ENCODE results near the gene BACH2. TPM values are rescaled to one million over a fixed set of nuclear protein-coding genes. Genes with fewer than 3 reads are reported as not detected.

The BACH2 gene
- polyA plus RNA-seq, 1 donor (not counting 4 experiments of a cell fraction or from before 2014, with no cell fraction given), result 0.50 TPM

GRCh38 chr6:90263633-90264032, 33.0 kb downstream of the BACH2 start:
- H4K20me1 ChIP-seq (ENCODE audit: control insufficient read depth, extremely low read depth, insufficient read depth, low read length), result no peaks in the 10 kb centered on the region
- H3K4me2 ChIP-seq (ENCODE audit: control insufficient read depth, extremely low read depth, insufficient read depth, low read depth, low read length), result no peak overlapping the region
- dilution Hi-C loops (cut with MboI; ENCODE audit: extremely low pct_ligation_motif_present, low sequenced_read_pairs), result no loop called here
- H3K9me3 ChIP-seq (ENCODE audit: control insufficient read depth, low read depth, low read length), result no peaks in the 10 kb centered on the region
- no peak for FAIRE-seq
- no peak overlapping the region for H3K4me3 ChIP-seq (ENCODE audit: control insufficient read depth in 2 of 3, extremely low read depth in 1 of 3, insufficient read depth in 2 of 3, low read depth in 1 of 3, low read length in 3 of 3)
- no peak for TF ChIP-seq CTCF (optimal IDR thresholded peaks at IDR 0.05 in 1 of 3, IDR thresholded peaks at IDR 0.05 in 1 of 3, conservative IDR thresholded peaks at IDR 0.05 in 1 of 3; ENCODE audit: extremely low read depth in 1 of 3, insufficient read depth in 2 of 3, low read length in 3 of 3)
- no peak for TF ChIP-seq EZH2 (IDR thresholded peaks at IDR 0.05; ENCODE audit: low read length)
- no peaks in the 10 kb centered on the region for H3K9me1 ChIP-seq (ENCODE audit: control insufficient read depth, extremely low read depth, insufficient read depth, low read length)
- H3K27me3 ChIP-seq (ENCODE audit: control insufficient read depth, extremely low read depth, insufficient read depth, low read length), result no peaks in the 10 kb centered on the region
- H2AFZ ChIP-seq (ENCODE audit: control insufficient read depth, low read length), result no peak overlapping the region
- DNase-seq (ENCODE audit: low read depth, low spot score), result no peak
- no peaks in the 10 kb centered on the region for H3K79me2 ChIP-seq (ENCODE audit: control insufficient read depth, insufficient read depth, low read length)
- H3K4me1 ChIP-seq (ENCODE audit: control insufficient read depth, extremely low read depth, insufficient read depth, low read length), result no peaks in the 10 kb centered on the region
- H3K27ac ChIP-seq (ENCODE audit: control insufficient read depth, insufficient read depth, low read length), result no peak overlapping the region
- no peaks in the 10 kb centered on the region for H3K36me3 ChIP-seq (ENCODE audit: control insufficient read depth in 2 of 2, extremely low read depth in 1 of 2, insufficient read depth in 2 of 2, low read length in 2 of 2)
- H3K9ac ChIP-seq (ENCODE audit: control insufficient read depth, extremely low read depth, insufficient read depth, low read length), result no peak overlapping the region

- Histone ChIP-seq H3K9me3 (ENCODE audit: control insufficient read depth, low read depth, low read length) (no peaks in the 10 kb centered on the region), H3K27ac (ENCODE audit: control insufficient read depth, insufficient read depth, low read length) (no peak overlapping the region), H4K20me1 (ENCODE audit: control insufficient read depth, extremely low read depth, insufficient read depth, low read length) (no peaks in the 10 kb centered on the region), H3K4me2 (ENCODE audit: control insufficient read depth, extremely low read depth, insufficient read depth, low read depth, low read length) (no peak overlapping the region), H3K4me1 (ENCODE audit: control insufficient read depth, extremely low read depth, insufficient read depth, low read length) (peaks cover 2% of the 10 kb centered on the region), H3K36me3 (ENCODE audit: control insufficient read depth in 2 of 2, extremely low read depth in 1 of 2, insufficient read depth in 2 of 2, low read length in 2 of 2) (no peaks in the 10 kb centered on the region), H3K79me2 (ENCODE audit: control insufficient read depth, insufficient read depth, low read length) (no peaks in the 10 kb centered on the region), H3K4me3 (ENCODE audit: control insufficient read depth in 2 of 3, extremely low read depth in 1 of 3, insufficient read depth in 2 of 3, low read depth in 1 of 3, low read length in 3 of 3) (no peak overlapping the region), H2AFZ (ENCODE audit: control insufficient read depth, low read length) (no peak overlapping the region), H3K9ac (ENCODE audit: control insufficient read depth, extremely low read depth, insufficient read depth, low read length) (no peak overlapping the region), H3K27me3 (ENCODE audit: control insufficient read depth, extremely low read depth, insufficient read depth, low read length) (no peaks in the 10 kb centered on the region), H3K9me1 (ENCODE audit: control insufficient read depth, extremely low read depth, insufficient read depth, low read length) (no peaks in the 10 kb centered on the region)
- TF ChIP-seq EZH2 (IDR thresholded peaks at IDR 0.05; ENCODE audit: low read length) (no peak), CTCF (optimal IDR thresholded peaks at IDR 0.05 in 1 of 3, IDR thresholded peaks at IDR 0.05 in 1 of 3, conservative IDR thresholded peaks at IDR 0.05 in 1 of 3; ENCODE audit: extremely low read depth in 1 of 3, insufficient read depth in 2 of 3, low read length in 3 of 3) (no peak)
- DNase-seq (ENCODE audit: low read depth, low spot score), result no peak
- dilution Hi-C loops (cut with MboI; ENCODE audit: extremely low pct_ligation_motif_present, low sequenced_read_pairs), result no loop called here
- no peak for FAIRE-seq
Measured at GRCh38 chr6:90261801-90262200, 34.8 kb downstream of the BACH2 start.

Data from keratinocyte (primary cell).